ENCODE data around the gene PDCD7. TPM values are rescaled to one million over a fixed set of nuclear protein-coding genes. Genes with fewer than 3 reads are reported as not detected.
"Not testable (repeated sequence)": the region's sequence is repeated elsewhere in the genome, so short reads cannot be mapped to it uniquely, and the experiment has no call there.

Gene PDCD7
- total RNA-seq, 1 donor from 2014 or later = 40.8 TPM

- no peak overlapping the region for H3K4me3 Mint-ChIP-seq
- peak; percentile 84 for DNase-seq (ENCODE audit: low read depth, low spot score)
- H3K4me1 Mint-ChIP-seq = peaks cover 5% of the 10 kb centered on the region
- H3K27me3 Mint-ChIP-seq (ENCODE audit: low read depth) = no peaks in the 10 kb centered on the region
- peak; percentile 86 for TF ChIP-seq CTCF (conservative IDR thresholded peaks at IDR 0.05)
- peak overlapping the region; percentile 14 for H3K27ac Mint-ChIP-seq (ENCODE audit: unreplicated experiment)
- H3K9me3 Mint-ChIP-seq = no peaks in the 10 kb centered on the region
- H3K36me3 Mint-ChIP-seq (ENCODE audit: low read depth) = peaks cover 19% of the 10 kb centered on the region
Observed at GRCh38 chr15:65101411-65101890, 32.2 kb downstream of the PDCD7 start.

- DNase-seq (ENCODE audit: low read depth, low spot score) = no peak
- Mint-ChIP-seq H3K27me3 (ENCODE audit: low read depth) (no peaks in the 10 kb centered on the region), H3K4me3 (no peak overlapping the region), H3K9me3 (no peaks in the 10 kb centered on the region), H3K27ac (ENCODE audit: unreplicated experiment) (no peak overlapping the region), H3K4me1 (peaks cover 5% of the 10 kb centered on the region), H3K36me3 (ENCODE audit: low read depth) (peaks cover 15% of the 10 kb centered on the region)
- no peak for TF ChIP-seq CTCF (conservative IDR thresholded peaks at IDR 0.05)
Observed at GRCh38 chr15:65100442-65100841, 33.2 kb downstream of the PDCD7 start.

- peaks cover 15% of the 10 kb centered on the region for H3K36me3 Mint-ChIP-seq (ENCODE audit: low read depth)
- not testable (repeated sequence) for H3K4me1 Mint-ChIP-seq; H3K9me3 Mint-ChIP-seq; H3K27ac Mint-ChIP-seq (ENCODE audit: unreplicated experiment); DNase-seq (ENCODE audit: low read depth, low spot score); H3K4me3 Mint-ChIP-seq; H3K27me3 Mint-ChIP-seq (ENCODE audit: low read depth)
Observed at GRCh38 chr15:65099801-65100200, 33.8 kb downstream of the PDCD7 start.

GRCh38 chr15:65099336-65099735, 34.3 kb downstream of the PDCD7 start:
- Mint-ChIP-seq H3K9me3 (no peaks in the 10 kb centered on the region), H3K27ac (ENCODE audit: unreplicated experiment) (no peak overlapping the region), H3K27me3 (ENCODE audit: low read depth) (no peaks in the 10 kb centered on the region), H3K36me3 (ENCODE audit: low read depth) (peaks cover 15% of the 10 kb centered on the region), H3K4me1 (peaks cover 5% of the 10 kb centered on the region), H3K4me3 (no peak overlapping the region)
- no peak for TF ChIP-seq CTCF (conservative IDR thresholded peaks at IDR 0.05)
- DNase-seq (ENCODE audit: low read depth, low spot score) = no peak

- H3K27me3 Mint-ChIP-seq (ENCODE audit: low read depth) = no peaks in the 10 kb centered on the region
- no peaks in the 10 kb centered on the region for H3K9me3 Mint-ChIP-seq
- TF ChIP-seq CTCF (conservative IDR thresholded peaks at IDR 0.05) = no peak
- peaks cover 15% of the 10 kb centered on the region for H3K36me3 Mint-ChIP-seq (ENCODE audit: low read depth)
- no peak for DNase-seq (ENCODE audit: low read depth, low spot score)
- H3K27ac Mint-ChIP-seq (ENCODE audit: unreplicated experiment) = no peak overlapping the region
- H3K4me3 Mint-ChIP-seq = no peak overlapping the region
- H3K4me1 Mint-ChIP-seq = peaks cover 9% of the 10 kb centered on the region
Observed at GRCh38 chr15:65097651-65098263, 35.9 kb downstream of the PDCD7 start.

- H3K9me3 Mint-ChIP-seq = no peaks in the 10 kb centered on the region
- H3K27me3 Mint-ChIP-seq (ENCODE audit: low read depth) = no peaks in the 10 kb centered on the region
- H3K4me1 Mint-ChIP-seq = peaks cover 8% of the 10 kb centered on the region
- no peak overlapping the region for H3K4me3 Mint-ChIP-seq
- TF ChIP-seq CTCF (conservative IDR thresholded peaks at IDR 0.05) = no peak
- H3K36me3 Mint-ChIP-seq (ENCODE audit: low read depth) = peaks cover 15% of the 10 kb centered on the region
- H3K27ac Mint-ChIP-seq (ENCODE audit: unreplicated experiment) = no peak overlapping the region
- DNase-seq (ENCODE audit: low read depth, low spot score) = no peak
Observed at GRCh38 chr15:65096481-65097385, 36.9 kb downstream of the PDCD7 start.
